GM18502 (cell line): ENCODE results near the gene HCRT.
A peak's percentile ranks its signal among the peaks of the same experiment; 100 is the strongest.

Source experiments
- ATAC-seq: cut with Tn5 transposase; IDR thresholded peaks from one replicate; pipeline ENCODE4 v1.9.1; 2021; ENCODE audit warnings: mild to moderate bottlenecking; ENCODE audit not compliant: unreplicated experiment, poor library complexity

The HCRT gene

GRCh38 chr17:42180922-42181850 lies 4.1 kb downstream of the HCRT start, which contains the start of gene KCNH4:
Gene KCNH4 (minus strand): TSS chr17:42181142. CDS start chr17:42180945, 197 bp downstream.
- ATAC-seq, result peak; percentile 43

DNA sequence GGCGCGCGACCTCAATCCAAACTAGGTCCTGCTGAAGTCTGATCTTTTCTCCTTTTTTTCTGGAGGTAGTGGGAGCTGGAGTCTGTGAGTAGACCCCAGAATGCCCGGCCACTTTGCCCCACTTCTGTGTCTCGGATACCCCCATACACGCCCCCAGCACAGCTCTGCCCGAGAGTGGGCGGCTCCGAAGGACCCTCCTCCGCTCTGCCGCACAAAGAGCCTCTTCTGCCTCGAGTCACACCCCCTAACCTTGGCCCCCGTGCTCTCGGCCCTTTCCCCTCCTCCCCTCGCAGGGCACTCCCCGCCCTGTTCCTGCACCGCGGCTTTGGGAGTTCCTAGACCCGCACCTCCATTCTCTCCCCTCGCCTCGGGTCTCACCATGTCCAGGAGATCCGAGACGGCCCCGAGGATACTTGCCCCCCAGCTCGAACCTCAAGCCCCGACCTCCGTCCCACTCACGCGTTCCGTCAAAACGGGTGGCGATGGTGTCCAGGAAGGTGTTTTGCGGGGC lies 4.8 kb downstream of the HCRT start:
- ATAC-seq, result no peak

DNA sequence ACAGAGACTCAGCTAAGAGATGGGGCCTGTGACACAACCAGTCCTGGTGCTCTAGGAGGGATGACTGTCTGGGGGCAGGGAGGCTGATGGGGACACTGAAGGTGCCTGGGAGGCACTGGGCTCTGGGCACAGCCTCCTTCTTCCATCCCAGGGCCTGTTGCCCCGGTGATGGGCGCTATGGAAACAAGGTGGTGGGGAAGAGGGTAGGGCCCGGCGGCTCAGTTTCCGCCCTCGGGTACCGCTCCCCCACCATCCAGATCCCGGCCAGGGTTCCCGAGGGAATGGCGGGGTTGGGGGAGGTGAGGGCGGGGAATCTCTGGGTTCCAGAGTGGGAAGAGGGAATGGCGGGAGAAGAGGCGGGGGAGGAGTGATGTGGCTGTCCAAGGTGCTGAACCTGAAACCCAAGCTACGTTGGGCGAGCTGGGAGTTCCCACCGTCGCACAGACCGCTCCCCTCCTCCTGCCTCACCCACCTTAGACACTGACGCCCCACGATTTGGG lies 5.3 kb downstream of the HCRT start:
- no peak for ATAC-seq

GRCh38 chr17:42179335-42179734 lies 5.9 kb downstream of the HCRT start:
- ATAC-seq, result no peak

DNA sequence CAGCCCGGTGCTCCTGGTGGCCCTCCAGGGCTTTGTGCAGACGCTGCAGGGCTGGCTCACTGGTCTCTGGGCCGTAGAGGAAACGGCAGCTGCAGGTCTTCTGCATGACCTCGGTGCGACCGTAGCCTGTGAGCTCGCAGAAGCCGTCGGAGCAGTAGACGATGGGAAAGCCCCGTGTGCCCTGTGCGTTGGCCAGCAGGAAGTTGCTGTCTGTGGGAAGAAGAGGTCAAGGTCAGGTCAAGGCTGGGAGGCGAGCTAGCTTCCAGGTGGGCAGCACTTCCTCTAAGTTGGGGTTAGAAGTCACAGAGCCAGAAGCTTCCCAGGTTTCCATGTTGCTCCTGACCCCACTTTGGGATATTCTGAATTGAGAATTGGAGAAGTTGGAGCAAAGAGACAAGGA lies 6.4 kb downstream of the HCRT start:
- ATAC-seq, result no peak

GRCh38 chr17:42177684-42178083 lies 7.6 kb downstream of the HCRT start:
- ATAC-seq, result no peak

- ATAC-seq, result no peak
These were observed 11.0 kb downstream of the HCRT start for GRCh38 chr17:42174126-42174783.

- no peak for ATAC-seq
These were observed 13.4 kb downstream of the HCRT start for GRCh38 chr17:42171831-42172230.

- no peak for ATAC-seq
These were observed 15.9 kb downstream of the HCRT start for GRCh38 chr17:42169351-42169750.

- ATAC-seq, result no peak
These were observed 17.4 kb downstream of the HCRT start for GRCh38 chr17:42167807-42168206.

DNA sequence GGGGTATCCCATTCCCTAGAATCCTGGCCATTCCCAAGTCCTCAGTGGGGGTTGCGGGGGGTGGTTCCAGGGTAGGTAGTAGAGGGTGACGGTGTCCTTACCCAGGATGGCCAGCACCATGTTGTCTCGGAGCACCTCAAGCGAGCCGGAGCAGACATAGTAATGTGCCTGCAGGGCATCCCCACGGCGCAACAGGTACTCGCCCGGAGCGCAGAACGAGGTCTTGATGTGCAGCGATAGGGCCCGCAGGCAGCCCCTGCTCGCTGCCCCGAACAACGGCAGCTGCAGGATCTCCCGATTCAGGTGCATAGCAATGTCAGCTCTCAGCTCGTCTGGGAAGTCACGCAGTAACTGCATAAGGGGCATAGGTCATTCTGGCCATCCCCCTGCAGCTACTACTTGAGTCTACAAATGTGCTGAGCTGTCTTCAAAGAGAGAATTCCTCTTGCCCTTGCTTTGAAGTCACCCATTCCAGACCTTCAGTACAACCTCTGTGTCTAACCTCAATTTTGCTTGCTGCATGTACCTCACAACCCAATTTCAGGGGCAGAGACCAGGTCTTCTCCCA lies 19.0 kb downstream of the HCRT start:
- ATAC-seq, result no peak

DNA sequence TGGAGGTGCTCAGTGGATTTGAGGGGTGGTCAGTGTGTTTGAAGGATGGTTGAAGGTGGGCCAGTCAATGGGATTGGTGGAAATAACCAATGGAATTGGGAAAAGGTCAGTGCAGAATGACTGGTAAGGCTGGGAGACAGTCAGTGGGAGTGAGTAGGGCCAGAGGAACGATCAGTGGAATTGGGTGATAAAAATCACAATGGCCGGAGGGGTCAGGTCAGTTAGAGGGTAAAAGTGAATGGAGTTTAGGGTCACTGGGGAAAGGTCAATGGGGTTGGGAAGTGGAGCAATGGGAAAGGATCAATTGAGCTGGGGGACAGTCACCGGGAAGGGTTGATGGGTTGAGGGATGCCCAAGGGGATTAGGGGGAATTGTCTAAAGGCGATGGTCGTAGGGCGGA lies 19.5 kb downstream of the HCRT start:
- ATAC-seq, result no peak

DNA sequence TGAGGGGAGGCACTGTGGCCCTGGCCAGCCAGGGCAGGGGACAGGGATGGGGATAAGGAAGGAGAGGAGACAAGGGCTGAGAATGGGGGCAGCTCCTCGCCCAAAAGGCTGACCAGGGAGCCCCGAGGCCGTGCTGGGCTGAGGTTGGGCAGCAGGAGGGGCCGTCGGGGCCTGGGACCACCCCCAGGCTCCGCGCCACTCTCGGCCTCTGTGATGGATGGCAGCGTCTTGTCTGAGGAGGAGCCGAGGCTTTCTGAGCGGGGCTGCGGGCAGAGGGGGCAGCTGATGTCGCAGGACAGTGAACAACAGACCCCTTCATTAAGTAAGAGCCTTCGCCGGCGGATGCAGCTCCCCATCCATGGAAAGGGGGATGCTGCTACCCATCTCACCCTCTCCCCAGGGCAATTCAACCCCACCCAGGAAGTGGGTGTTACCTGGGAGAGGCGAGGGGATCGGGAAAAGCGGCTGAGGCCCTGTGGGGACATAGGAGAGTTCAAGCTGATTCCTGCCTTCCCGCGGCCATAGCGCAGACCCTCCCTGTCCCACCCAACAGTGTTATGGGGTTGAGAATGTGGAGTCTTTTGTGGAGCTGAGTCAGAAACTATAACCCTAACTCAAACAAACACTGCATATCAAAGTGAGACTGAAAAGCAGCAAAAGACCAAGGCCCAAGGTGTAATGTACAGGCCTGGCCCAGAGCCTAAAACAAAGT lies 21.4 kb downstream of the HCRT start:
- ATAC-seq, result no peak

DNA sequence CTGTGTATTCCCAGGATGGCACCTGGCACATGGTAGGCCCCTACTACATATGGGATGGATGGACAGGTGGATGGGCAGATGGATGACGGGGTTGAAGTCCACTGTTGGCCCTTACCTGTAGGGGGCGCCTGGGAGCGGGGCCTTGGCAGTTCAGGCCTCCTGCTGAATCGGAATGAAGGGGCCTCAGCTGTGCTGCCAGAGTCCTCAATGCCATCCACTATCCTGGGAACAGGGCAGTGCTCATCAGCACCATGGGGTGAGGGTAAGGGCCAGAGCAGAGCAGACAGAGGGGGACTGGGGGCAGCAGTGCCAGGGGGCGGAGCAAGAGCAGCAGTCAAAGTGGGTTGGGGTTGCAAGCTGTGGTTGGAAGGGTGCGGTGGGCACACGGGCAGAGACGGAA lies 22.1 kb downstream of the HCRT start:
- no peak for ATAC-seq

GRCh38 chr17:42160531-42160910 lies 24.7 kb downstream of the HCRT start:
- ATAC-seq, result no peak

DNA sequence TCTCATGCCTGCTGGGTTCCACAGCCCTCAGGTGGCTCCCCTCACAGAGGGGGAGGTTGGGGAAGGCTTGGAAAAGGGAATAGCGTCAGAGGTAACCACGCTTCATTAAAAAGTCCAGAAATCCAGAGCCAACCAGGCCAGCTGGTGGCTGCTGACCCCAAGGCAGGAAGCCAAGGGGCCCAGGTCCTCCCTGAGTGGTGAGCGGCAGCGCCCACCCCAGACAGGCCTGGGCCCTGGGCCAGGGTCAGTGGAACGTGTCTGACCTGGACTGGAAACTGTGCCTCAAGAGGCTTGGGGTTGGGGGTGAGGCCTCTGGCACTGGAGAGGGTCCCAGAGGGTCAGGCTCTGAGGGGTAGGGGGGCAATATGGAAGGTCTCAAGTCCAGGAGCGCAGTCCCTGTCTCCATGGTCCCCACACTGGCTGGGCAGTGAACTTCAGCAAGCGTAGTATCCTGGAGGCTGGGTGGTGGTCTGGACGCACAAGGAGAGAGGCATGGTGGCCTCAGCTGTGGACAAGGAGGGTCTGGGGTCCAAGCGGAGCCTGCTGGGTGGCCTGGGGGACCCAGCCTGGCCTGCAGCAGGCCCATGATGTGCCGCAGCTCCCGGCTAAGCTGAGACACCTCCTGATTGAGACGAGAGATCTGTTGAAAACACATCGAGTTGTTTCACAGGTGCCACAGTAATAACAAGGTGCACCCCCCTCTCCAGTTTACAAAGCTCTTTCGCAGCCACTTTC lies 25.3 kb downstream of the HCRT start:
- ATAC-seq, result no peak

DNA sequence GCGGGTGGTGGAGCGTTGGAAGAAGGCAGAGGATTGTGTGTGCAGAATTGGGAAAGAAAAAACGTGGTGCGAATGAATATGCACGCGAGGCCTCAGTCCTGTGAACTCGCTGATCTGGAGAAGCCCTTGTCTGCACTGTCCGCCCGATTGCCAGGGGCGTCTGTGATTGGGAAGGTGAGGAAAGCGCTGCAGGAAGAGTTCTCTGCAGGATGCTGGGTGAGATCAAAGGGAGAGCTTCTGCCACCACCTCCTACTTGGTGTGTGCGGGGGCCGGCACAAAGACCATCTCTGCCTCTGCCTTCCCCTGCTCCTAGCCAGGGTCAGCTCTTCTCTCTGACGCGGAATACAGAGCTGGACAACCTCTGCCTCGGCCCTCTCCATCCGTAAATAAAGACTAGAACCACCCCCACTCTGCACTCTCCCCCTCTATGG lies 29.6 kb downstream of the HCRT start:
- ATAC-seq, result no peak

DNA sequence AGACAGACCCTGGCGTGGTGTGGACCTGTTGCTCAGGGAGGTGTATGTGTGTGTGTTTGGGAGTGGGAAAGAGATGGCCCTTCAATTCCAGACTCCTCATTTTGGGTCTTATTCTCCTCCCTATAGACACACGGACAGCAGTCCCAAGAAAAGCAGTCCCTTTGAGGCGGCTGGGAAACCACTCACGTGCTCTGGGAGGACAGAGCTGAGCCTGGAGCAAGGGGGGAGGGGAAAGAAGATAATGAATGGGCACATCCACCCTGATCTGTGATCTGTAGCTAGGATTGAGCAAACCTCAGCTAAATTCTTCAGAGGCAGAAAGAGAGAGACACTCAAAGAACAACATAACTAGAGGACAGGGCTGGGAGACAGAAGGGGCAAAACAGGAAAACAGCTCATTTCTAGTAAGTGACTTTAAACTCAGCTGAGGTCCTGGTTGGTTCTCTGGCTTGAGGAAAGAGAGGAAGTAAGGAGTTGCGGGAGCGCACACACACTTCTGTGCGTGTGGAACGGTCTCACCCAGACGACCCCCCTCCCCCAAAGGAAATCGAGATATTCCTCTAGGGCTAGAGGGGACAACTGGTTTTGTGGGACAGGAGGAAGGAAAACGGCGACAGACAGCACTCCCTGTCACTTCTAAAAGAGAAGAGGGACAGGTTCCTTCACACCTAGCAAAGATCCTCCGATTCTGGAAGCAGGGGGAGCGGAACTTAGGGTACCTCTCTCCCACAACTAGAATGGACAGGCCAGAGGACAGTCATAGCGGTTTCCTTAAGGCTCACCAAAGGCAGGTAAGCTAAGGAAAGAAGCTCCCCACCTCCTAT lies 31.1 kb downstream of the HCRT start:
- ATAC-seq, result no peak
